Right lobe of liver (tissue), 6 donors: ENCODE results near the gene TRAF3IP1. TPM values are rescaled to one million over a fixed set of nuclear protein-coding genes. Genes with fewer than 3 reads are reported as not detected.
A peak's percentile ranks its signal among the peaks of the same experiment; 100 is the strongest.

ENCODE experiments used
- ATAC-seq, 4 donors: fragments of 200-7000 bp; cut with Tn5 transposase; one replicate each; pipeline ENCODE4 v1.9.1; 2020; ENCODE audit warnings: mild to moderate bottlenecking in 4 of 4, moderate library complexity in 4 of 4
- DNase-seq, 3 donors: peaks; one replicate each; pipeline ENCODE4 v3.0.0-alpha.2; 2020
- H3K27ac ChIP-seq, 3 donors: fragments of 200-600 bp; one replicate each; pipeline ENCODE4 v1.8.0; 2022
- H3K27me3 ChIP-seq, 2 donors: fragments of 200-600 bp; one replicate each; pipeline ENCODE4 v1.8.0; 2022
- H3K36me3 ChIP-seq, 4 donors: fragments of 200-600 bp; sonication (generic) in 1 of 4; one replicate each; pipeline versions ENCODE4 v1.5.1 to v1.8.0; 2017 to 2022; ENCODE audit warnings: control low read depth in 1 of 4
- H3K4me1 ChIP-seq, 4 donors: fragments of 200-600 bp; sonication (generic) in 1 of 4; one replicate each; pipeline versions ENCODE4 v1.5.1 to v1.8.0; 2017 to 2022; ENCODE audit warnings: control low read depth in 1 of 4
- H3K4me3 ChIP-seq, 3 donors: fragments of 200-600 bp; one replicate each; pipeline ENCODE4 v1.8.0; 2022
- H3K9me3 ChIP-seq, 4 donors: fragments of 200-600 bp; sonication (generic) in 1 of 4; one replicate each; pipeline versions ENCODE4 v1.5.1 to v1.8.0; 2017 to 2022; ENCODE audit warnings: control low read depth in 1 of 4
- POLR2A ChIP-seq: fragments of 450-650 bp; IDR thresholded peaks from one replicate; pipeline ENCODE4 v1.6.1; 2017; ENCODE audit warnings: antibody characterized with exemption, mild to moderate bottlenecking
- WGBS: methylation state at CpG from one replicate; pipeline ENCODE4 v1.1.6; 2018; ENCODE audit warnings: low coverage, low lambda C conversion rate; ENCODE audit not compliant: insufficient coverage; ENCODE audit errors: missing lambda C conversion rate; 5-methylcytosine and 5-hydroxymethylcytosine counted together
- intact Hi-C, 2 donors: fragments of 100-400 bp; cut with DNase I; formaldehyde crosslinking; loops; one replicate each; pipeline versions ENCODE4 v1.11.2 to v1.14.1; 2022
- total RNA-seq, 6 experiments: library from RNA; depleted of rRNA in 2 of 6; stranded (reverse); fragments of >200 nt in 2 of 6; fragmentation: NEBNext Ultra II Directional in 3 of 6; extraction: Animal tissue kit (Norgen Biotek cat#: 25700) in 3 of 6; gene quantifications; one replicate each; pipeline versions ENCODE4 v1.1.0 to v1.2.4, GENCODE V29; 2016 to 2023
- TF ChIP-seq, protein P1 (sequence below), 4 donors: fragments of 200-600 bp in 3 of 4; fragments of 450-650 bp in 1 of 4; IDR thresholded peaks; one replicate each; pipeline versions ENCODE4 v1.5.1 to v1.8.0; 2016 to 2022; ENCODE audit warnings: antibody characterized with exemption in 4 of 4, mild to moderate bottlenecking in 2 of 4
- donor health status: DM: no; HTN: yes; CAD: no.
- donor health status: DM: no; HTN: no; CAD: no.
- donor health status: DM: no; HTN: no; CAD: no.
- donor health status: DM: no; HTN: yes; CAD: no.
- donor health status: DM: no; HTN: yes; CAD: no.

TRAF3IP1 gene
- total RNA-seq, 6 experiments from 2014 or later = 4.6 to 12.0 (median 8.3) TPM

DNA sequence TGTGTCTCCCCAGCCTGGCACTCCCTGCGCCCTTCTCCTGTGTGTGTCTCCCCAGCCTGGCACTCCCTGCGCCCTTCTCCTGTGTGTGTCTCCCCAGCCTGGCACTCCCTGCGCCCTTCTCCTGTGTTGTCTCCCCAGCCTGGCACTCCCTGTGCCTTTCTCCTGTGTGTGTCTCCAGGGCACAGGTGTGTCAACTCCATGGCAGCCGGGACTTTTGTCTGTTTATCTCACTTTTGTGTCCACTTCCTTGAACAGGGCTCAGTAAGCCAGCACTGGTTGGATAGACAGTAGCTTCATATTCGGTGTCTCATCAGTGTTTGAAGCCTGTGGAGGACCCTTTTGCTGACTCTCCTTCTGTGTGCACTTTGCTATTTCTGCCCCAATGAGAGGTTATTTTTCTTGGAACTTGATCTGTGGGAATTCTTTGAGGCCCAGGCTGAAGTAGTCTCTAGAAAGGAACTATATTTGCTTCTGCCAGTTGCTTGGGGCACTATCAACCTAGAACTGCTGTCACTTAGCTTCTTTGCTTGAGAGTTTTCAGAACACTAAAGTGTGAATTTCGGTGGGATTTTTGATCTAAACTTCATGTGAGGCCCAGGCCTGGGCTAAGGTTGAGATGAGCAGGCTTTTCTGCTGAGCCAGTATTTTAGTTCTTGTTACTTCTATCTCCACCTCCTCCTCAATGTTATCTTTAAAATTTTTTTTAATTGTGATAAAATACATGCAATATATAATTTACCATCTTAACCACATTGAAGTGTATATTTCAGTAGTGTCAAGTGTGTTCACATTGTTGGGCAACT is 98.1 kb downstream of the TRAF3IP1 start:
- Histone ChIP-seq H3K9me3 (no peaks in the 10 kb centered on the region), H3K27me3 (no peaks in the 10 kb centered on the region), H3K4me1 (no peaks in the 10 kb centered on the region), H3K36me3 (no peaks in the 10 kb centered on the region), H3K27ac (no peak overlapping the region), H3K4me3 (no peak overlapping the region)
- 81% methylated on average over 5 of the region's 6 CpGs for whole genome bisulfite sequencing
- DNase-seq (no peak), ATAC-seq (no peak)
- intact Hi-C loops = no loop called here
- TF ChIP-seq POLR2A = no peak
- TF ChIP-seq, protein P1, sequence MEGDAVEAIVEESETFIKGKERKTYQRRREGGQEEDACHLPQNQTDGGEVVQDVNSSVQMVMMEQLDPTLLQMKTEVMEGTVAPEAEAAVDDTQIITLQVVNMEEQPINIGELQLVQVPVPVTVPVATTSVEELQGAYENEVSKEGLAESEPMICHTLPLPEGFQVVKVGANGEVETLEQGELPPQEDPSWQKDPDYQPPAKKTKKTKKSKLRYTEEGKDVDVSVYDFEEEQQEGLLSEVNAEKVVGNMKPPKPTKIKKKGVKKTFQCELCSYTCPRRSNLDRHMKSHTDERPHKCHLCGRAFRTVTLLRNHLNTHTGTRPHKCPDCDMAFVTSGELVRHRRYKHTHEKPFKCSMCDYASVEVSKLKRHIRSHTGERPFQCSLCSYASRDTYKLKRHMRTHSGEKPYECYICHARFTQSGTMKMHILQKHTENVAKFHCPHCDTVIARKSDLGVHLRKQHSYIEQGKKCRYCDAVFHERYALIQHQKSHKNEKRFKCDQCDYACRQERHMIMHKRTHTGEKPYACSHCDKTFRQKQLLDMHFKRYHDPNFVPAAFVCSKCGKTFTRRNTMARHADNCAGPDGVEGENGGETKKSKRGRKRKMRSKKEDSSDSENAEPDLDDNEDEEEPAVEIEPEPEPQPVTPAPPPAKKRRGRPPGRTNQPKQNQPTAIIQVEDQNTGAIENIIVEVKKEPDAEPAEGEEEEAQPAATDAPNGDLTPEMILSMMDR (IDR thresholded peaks at IDR 0.05) = no peak

DNA sequence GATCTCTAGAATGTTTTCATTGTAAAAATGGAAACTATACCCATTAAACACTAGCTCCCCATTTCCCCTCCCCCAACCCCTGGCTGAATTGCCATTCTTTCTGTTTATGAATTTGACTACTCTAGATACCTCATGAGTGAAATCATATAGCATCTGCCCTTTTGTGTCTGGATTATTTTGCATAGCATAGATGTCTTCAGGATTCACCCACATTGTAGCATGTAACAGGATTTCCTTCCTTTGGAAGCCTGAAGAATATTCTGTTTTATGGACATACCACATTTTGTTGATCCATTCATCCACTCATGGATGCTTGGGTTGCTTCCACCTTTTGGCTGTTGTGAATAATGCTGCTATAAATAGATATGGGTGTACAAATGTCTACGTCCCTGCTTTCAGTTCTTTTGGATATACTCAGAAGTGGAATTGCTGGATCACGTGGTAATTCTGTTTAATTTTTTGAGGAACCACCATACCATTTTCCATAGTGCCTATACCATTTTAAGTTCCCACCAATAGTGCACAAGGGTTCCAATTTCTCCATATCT is 98.8 kb downstream of the TRAF3IP1 start:
- intact Hi-C loops = no loop called here
- Histone ChIP-seq H3K9me3 (no peaks in the 10 kb centered on the region), H3K4me1 (no peaks in the 10 kb centered on the region), H3K27ac (no peak overlapping the region), H3K4me3 (no peak overlapping the region), H3K27me3 (no peaks in the 10 kb centered on the region), H3K36me3 (no peaks in the 10 kb centered on the region)
- 85% methylated on average over 2 of the region's 2 CpGs for WGBS
- no peak for DNase-seq
- ATAC-seq = no peak
- TF ChIP-seq, protein P1 (IDR thresholded peaks at IDR 0.05) = no peak
- no peak for TF ChIP-seq POLR2A

DNA sequence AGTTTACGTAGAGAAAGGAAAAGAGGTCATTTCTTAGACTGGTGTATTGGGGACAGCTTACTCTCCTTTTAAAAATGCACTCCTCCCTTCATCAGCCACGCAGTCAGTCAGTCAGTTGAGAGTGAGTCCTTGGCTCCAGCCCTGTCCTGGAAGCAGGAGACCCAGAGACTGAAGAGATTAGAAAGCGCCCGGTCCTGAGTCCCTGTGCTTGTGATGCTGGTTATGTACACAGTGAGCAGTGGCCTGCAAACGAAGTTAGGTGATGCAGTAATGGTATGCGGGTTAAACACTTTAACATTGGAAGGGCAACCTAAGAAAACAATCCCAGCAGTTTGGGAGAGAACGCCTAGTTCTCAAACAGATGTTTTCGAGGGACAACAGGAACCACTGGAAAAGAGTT is 100.1 kb downstream of the TRAF3IP1 start:
- ATAC-seq (no peak), DNase-seq (no peak)
- TF ChIP-seq, protein P1 (IDR thresholded peaks at IDR 0.05) = no peak
- TF ChIP-seq POLR2A = no peak
- no peak overlapping the region for H3K27ac ChIP-seq
- intact Hi-C loops = no loop called here
- H3K4me3 ChIP-seq = no peak overlapping the region
- H3K27me3 ChIP-seq = no peaks in the 10 kb centered on the region
- no peaks in the 10 kb centered on the region for H3K9me3 ChIP-seq
- H3K4me1 ChIP-seq = no peaks in the 10 kb centered on the region
- 82% methylated on average over 8 of the region's 8 CpGs for WGBS
- no peaks in the 10 kb centered on the region for H3K36me3 ChIP-seq

DNA sequence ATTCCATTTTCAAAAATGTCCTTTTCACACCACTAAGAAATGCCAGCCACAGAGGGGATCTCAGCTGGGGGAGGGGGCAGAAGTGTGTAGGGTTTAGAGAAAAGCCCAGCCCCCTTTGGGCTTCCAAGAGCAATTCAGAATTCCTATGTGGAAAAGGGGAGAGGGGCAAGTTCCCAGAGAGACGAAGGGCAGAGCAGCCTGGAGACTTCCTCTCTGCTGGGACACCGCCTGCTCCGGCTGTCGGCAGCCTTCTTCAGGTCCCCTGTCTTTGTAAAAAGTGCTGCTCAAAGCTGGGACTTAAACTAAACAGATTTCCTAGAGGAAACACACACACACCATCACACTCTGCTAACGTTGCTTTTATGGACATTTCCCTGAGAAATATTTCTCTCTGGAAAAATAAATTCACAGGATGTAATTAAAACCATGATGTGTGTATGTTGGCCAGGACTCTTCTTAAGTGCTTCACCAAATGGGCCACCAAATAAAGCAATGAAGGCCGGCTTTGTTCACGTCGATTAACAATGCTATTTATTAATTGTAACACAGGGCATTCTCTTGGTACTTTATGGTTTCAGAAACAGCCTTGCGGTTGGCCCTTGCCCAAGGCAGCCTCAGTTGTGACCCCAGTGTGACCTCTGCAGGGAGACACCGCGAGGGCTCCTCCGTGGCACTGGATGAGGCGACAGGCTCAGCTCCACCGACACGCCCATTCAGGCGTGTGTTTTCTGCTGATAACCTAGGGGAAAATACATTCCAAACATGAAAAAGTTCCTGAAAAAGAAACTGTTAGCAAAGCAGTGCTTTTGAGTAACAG is 100.8 kb downstream of the TRAF3IP1 start:
- Histone ChIP-seq H3K9me3 (no peaks in the 10 kb centered on the region), H3K27ac (no peak overlapping the region), H3K27me3 (no peaks in the 10 kb centered on the region), H3K4me3 (no peak overlapping the region), H3K4me1 (peaks cover 0 to 5% (median 0%) of the 10 kb centered on the region in 4 donors), H3K36me3 (no peaks in the 10 kb centered on the region)
- ATAC-seq (peak in 1 of 4 donors; percentile 27), DNase-seq (no peak)
- intact Hi-C loops = no loop called here
- no peak for TF ChIP-seq POLR2A
- TF ChIP-seq, protein P1 (IDR thresholded peaks at IDR 0.05) = no peak
- 64% methylated on average over 15 of the region's 16 CpGs for WGBS
